Suprapubic skin (tissue), 4 donors: ENCODE measurements around the gene GIT2. TPM values are rescaled to one million over a fixed set of nuclear protein-coding genes. Genes with fewer than 3 reads are reported as not detected.
A peak's percentile ranks its signal among the peaks of the same experiment; 100 is the strongest.

Experiments
- DNase-seq, 2 donors: peaks; one replicate each; pipeline ENCODE4 v3.0.0-alpha.2; 2019; ENCODE audit warnings: low spot score in 2 of 2
- H3K27ac ChIP-seq: fragments of 200-600 bp; sonication (generic); one replicate; pipeline ENCODE4 v1.5.1; 2019
- H3K27me3 ChIP-seq: fragments of 200-600 bp; sonication (generic); one replicate; pipeline ENCODE4 v1.5.1; 2019
- H3K36me3 ChIP-seq: fragments of 200-600 bp; sonication (generic); one replicate; pipeline ENCODE4 v1.5.1; 2019
- H3K4me1 ChIP-seq: fragments of 200-600 bp; sonication (generic); one replicate; pipeline ENCODE4 v1.5.1; 2019
- H3K4me3 ChIP-seq: fragments of 200-600 bp; sonication (generic); one replicate; pipeline ENCODE4 v1.5.1; 2019; ENCODE audit warnings: mild to moderate bottlenecking
- H3K9me3 ChIP-seq: fragments of 200-600 bp; sonication (generic); one replicate; pipeline ENCODE4 v1.5.1; 2019
- CTCF ChIP-seq, 2 donors: fragments of 200-600 bp in 1 of 2; fragments of 450-650 bp in 1 of 2; sonication (generic) in 1 of 2; IDR thresholded peaks; one replicate each; pipeline ENCODE4 v1.5.1; 2016 to 2019; ENCODE audit warnings: antibody characterized with exemption in 2 of 2, mild to moderate bottlenecking in 1 of 2, moderate library complexity in 1 of 2
- EP300 ChIP-seq: sonication (generic); formaldehyde crosslinking; IDR thresholded peaks from one replicate; pipeline ENCODE4 v1.6.1; 2017; ENCODE audit warnings: antibody characterized with exemption
- POLR2A ChIP-seq, 2 donors: fragments of 450-650 bp; IDR thresholded peaks; one replicate each; pipeline ENCODE4 v1.6.1; 2017; ENCODE audit warnings: antibody characterized with exemption in 2 of 2, mild to moderate bottlenecking in 2 of 2, moderate library complexity in 2 of 2
- POLR2AphosphoS5 ChIP-seq, 3 donors: sonication (generic); formaldehyde crosslinking; IDR thresholded peaks; one replicate each; pipeline ENCODE4 v1.6.1; 2017; ENCODE audit warnings: antibody characterized with exemption in 3 of 3
- WGBS: methylation state at CpG from one replicate; pipeline ENCODE4 v1.1.5; 2018; 5-methylcytosine and 5-hydroxymethylcytosine counted together
- total RNA-seq, 4 donors: library from RNA; depleted of rRNA; stranded (reverse); fragments of >200 nt; gene quantifications; one replicate each; pipeline ENCODE4 v1.1.0, GENCODE V29; 2016

GIT2 gene
- total RNA-seq, 4 donors from 2014 or later, result 19.4 to 60.6 (median 35.0) TPM

- H3K27me3 ChIP-seq, result no peaks in the 10 kb centered on the region
- H3K27ac ChIP-seq, result peak overlapping the region; percentile 52
- TF ChIP-seq CTCF (IDR thresholded peaks at IDR 0.05) (no peak), POLR2AphosphoS5 (IDR thresholded peaks at IDR 0.05) (no peak), POLR2A (IDR thresholded peaks at IDR 0.05) (no peak)
- no peak overlapping the region for H3K4me3 ChIP-seq
- 75% methylated on average over 10 of the region's 10 CpGs for WGBS
- peaks cover 46% of the 10 kb centered on the region for H3K4me1 ChIP-seq
- no peaks in the 10 kb centered on the region for H3K36me3 ChIP-seq
- no peak for DNase-seq
- no peaks in the 10 kb centered on the region for H3K9me3 ChIP-seq
Measured at GRCh38 chr12:109885616-109886015, 110.6 kb downstream of the GIT2 start.

- no peaks in the 10 kb centered on the region for H3K36me3 ChIP-seq
- DNase-seq, result peak in 1 of 2 donors; percentile 81
- TF ChIP-seq EP300 (no peak), CTCF (IDR thresholded peaks at IDR 0.05) (no peak), POLR2A (IDR thresholded peaks at IDR 0.05) (no peak), POLR2AphosphoS5 (IDR thresholded peaks at IDR 0.05) (no peak)
- H3K9me3 ChIP-seq, result no peaks in the 10 kb centered on the region
- H3K27ac ChIP-seq, result peak overlapping the region; percentile 67
- no peaks in the 10 kb centered on the region for H3K27me3 ChIP-seq
- no peak overlapping the region for H3K4me3 ChIP-seq
- peaks cover 39% of the 10 kb centered on the region for H3K4me1 ChIP-seq
- 36% methylated on average over 4 of the region's 4 CpGs for WGBS
Measured at GRCh38 chr12:109883461-109883860, 112.7 kb downstream of the GIT2 start.

- no peak overlapping the region for H3K4me3 ChIP-seq
- H3K27me3 ChIP-seq, result no peaks in the 10 kb centered on the region
- peak overlapping the region; percentile 45 for H3K27ac ChIP-seq
- no peaks in the 10 kb centered on the region for H3K36me3 ChIP-seq
- H3K9me3 ChIP-seq, result no peaks in the 10 kb centered on the region
- DNase-seq, result no peak
- H3K4me1 ChIP-seq, result peaks cover 43% of the 10 kb centered on the region
- TF ChIP-seq EP300, result no peak
- WGBS, result 91% methylated on average over 2 of the region's 2 CpGs
Measured at GRCh38 chr12:109881752-109882151, 114.4 kb downstream of the GIT2 start.

- WGBS, result 11% methylated on average over 9 of the region's 9 CpGs
- DNase-seq, result no peak
- H3K4me3 ChIP-seq, result peak overlapping the region; percentile 91
- H3K36me3 ChIP-seq, result no peaks in the 10 kb centered on the region
- H3K27ac ChIP-seq, result peak overlapping the region; percentile 90
- TF ChIP-seq POLR2A (IDR thresholded peaks at IDR 0.05), result no peak
- no peak for TF ChIP-seq POLR2AphosphoS5 (IDR thresholded peaks at IDR 0.05)
- no peak for TF ChIP-seq CTCF (IDR thresholded peaks at IDR 0.05)
- no peak for TF ChIP-seq EP300
- peaks cover 51% of the 10 kb centered on the region for H3K4me1 ChIP-seq
- H3K9me3 ChIP-seq, result no peaks in the 10 kb centered on the region
- H3K27me3 ChIP-seq, result no peaks in the 10 kb centered on the region
Measured at GRCh38 chr12:109880938-109881337, 115.2 kb downstream of the GIT2 start.

- H3K9me3 ChIP-seq, result no peaks in the 10 kb centered on the region
- TF ChIP-seq CTCF (IDR thresholded peaks at IDR 0.05), result peak; percentile 71 to 75
- no peak for TF ChIP-seq EP300
- no peak for TF ChIP-seq POLR2AphosphoS5 (IDR thresholded peaks at IDR 0.05)
- TF ChIP-seq POLR2A (IDR thresholded peaks at IDR 0.05), result peak in 1 of 2 donors; percentile 62
- peak; percentile 83 to 84 for DNase-seq
- no peaks in the 10 kb centered on the region for H3K27me3 ChIP-seq
- peak within 1 kb of the TSS; percentile 91 for H3K4me3 ChIP-seq
- peaks cover 57% of the 10 kb centered on the region for H3K4me1 ChIP-seq
- H3K36me3 ChIP-seq, result no peaks in the 10 kb centered on the region
- WGBS, result under 1% methylated on average over 42 of the region's 92 CpGs
- peak within 1 kb of the TSS; percentile 90 for H3K27ac ChIP-seq
Measured at GRCh38 chr12:109880043-109880931, 115.9 kb downstream of the GIT2 start, which contains the start of gene GLTP. GLTP (minus strand) TSS chr12:109880541; CDS start chr12:109880374, 167 bp downstream.

Other genes starting within 250 kb of the GIT2 start
- 10 to 100 TPM in 1 of 4 donors, 1 to 10 TPM in 3; 4.0 to 11.9 (median 5.4) TPM for gene TRPV4, start 163.0 kb downstream of the GIT2 start, total RNA-seq
- 100 to 1,000 TPM; 207 to 654 (median 526) TPM for gene GLTP, start 115.8 kb downstream of the GIT2 start, total RNA-seq
- gene TCHP, start 96.1 kb downstream of the GIT2 start, total RNA-seq, result 10 to 100 TPM; 22.6 to 96.4 (median 36.6) TPM
- gene ANKRD13A, start 3.1 kb upstream of the GIT2 start, total RNA-seq, result 100 to 1,000 TPM; 104 to 161 (median 114) TPM
- 10 to 100 TPM in 3 of 4 donors, 1 to 10 TPM in 1; 7.9 to 16.2 (median 10.6) TPM for gene C12orf76, start 52.2 kb upstream of the GIT2 start, total RNA-seq
- 10 to 100 TPM in 1 of 4 donors, 1 to 10 TPM in 3; 4.8 to 15.5 (median 5.3) TPM for gene IFT81, start 128.0 kb upstream of the GIT2 start, total RNA-seq